Astrocyte (in vitro differentiated cells and primary cell): ENCODE measurements around the gene ZNF25.

Experiments
- CTCF ChIP-seq: IDR thresholded peaks from 2 replicates; pipeline ENCODE4 v1.5.1; 2011; ENCODE audit warnings: low read depth, mild to moderate bottlenecking, inconsistent platforms, low read length, moderate library complexity; ENCODE audit not compliant: insufficient read depth
- EZH2 ChIP-seq: IDR thresholded peaks from 2 replicates; pipeline ENCODE4 v1.6.1; 2012; ENCODE audit warnings: mild to moderate bottlenecking, low read length, inconsistent platforms; ENCODE audit not compliant: insufficient read depth

- no peak for TF ChIP-seq CTCF
- TF ChIP-seq EZH2 = no peak
These were observed 28.9 kb downstream of the ZNF25 start for GRCh38 chr10:37947526-37947925.
